Panc1 (cell line): ENCODE measurements around the gene NCAM1.

Experiments used
- SIN3A ChIP-seq: IDR thresholded peaks from 2 replicates; pipeline ENCODE4 v1.6.1; 2012; ENCODE audit warnings: low read depth, mild to moderate bottlenecking, low read length, moderate library complexity, borderline replicate concordance; ENCODE audit not compliant: insufficient read depth
- TF ChIP-seq, protein P1 (sequence below): fragments of 450-650 bp; IDR thresholded peaks from 2 replicates; pipeline ENCODE4 v1.5.1; 2017; ENCODE audit warnings: mild to moderate bottlenecking
- TF ChIP-seq, protein P2 (sequence below), 2 experiments: IDR thresholded peaks; 2 replicates each; pipeline ENCODE4 v1.6.1; 2011 to 2012; ENCODE audit warnings: low read depth in 2 of 2, control low read depth in 1 of 2, low read length in 1 of 2, mild to moderate bottlenecking in 1 of 2, moderate library complexity in 1 of 2; ENCODE audit not compliant: insufficient read depth in 1 of 2

DNA sequence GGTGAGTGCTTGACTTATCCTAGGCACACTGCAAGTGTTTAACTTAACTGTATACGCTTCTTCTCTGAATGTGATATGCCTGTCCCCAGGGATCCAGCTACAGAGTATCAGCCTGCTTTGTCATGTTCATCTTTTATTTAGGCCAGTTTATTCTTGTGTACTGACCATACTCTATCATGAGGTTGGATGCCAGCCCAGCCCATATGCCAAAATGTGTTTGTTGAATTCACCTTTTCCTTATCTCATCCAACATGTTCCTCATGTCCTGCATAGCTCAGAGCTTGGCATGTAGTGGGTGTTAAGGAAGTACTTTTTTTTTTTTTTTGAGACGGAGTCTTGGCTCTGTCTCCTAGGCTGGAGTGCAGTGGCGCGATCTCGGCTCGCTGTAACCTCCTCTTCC, 116.2 kb downstream of the NCAM1 start:
- TF ChIP-seq, protein P1, sequence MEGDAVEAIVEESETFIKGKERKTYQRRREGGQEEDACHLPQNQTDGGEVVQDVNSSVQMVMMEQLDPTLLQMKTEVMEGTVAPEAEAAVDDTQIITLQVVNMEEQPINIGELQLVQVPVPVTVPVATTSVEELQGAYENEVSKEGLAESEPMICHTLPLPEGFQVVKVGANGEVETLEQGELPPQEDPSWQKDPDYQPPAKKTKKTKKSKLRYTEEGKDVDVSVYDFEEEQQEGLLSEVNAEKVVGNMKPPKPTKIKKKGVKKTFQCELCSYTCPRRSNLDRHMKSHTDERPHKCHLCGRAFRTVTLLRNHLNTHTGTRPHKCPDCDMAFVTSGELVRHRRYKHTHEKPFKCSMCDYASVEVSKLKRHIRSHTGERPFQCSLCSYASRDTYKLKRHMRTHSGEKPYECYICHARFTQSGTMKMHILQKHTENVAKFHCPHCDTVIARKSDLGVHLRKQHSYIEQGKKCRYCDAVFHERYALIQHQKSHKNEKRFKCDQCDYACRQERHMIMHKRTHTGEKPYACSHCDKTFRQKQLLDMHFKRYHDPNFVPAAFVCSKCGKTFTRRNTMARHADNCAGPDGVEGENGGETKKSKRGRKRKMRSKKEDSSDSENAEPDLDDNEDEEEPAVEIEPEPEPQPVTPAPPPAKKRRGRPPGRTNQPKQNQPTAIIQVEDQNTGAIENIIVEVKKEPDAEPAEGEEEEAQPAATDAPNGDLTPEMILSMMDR, result no peak
- TF ChIP-seq SIN3A, result no peak
- TF ChIP-seq, protein P2, sequence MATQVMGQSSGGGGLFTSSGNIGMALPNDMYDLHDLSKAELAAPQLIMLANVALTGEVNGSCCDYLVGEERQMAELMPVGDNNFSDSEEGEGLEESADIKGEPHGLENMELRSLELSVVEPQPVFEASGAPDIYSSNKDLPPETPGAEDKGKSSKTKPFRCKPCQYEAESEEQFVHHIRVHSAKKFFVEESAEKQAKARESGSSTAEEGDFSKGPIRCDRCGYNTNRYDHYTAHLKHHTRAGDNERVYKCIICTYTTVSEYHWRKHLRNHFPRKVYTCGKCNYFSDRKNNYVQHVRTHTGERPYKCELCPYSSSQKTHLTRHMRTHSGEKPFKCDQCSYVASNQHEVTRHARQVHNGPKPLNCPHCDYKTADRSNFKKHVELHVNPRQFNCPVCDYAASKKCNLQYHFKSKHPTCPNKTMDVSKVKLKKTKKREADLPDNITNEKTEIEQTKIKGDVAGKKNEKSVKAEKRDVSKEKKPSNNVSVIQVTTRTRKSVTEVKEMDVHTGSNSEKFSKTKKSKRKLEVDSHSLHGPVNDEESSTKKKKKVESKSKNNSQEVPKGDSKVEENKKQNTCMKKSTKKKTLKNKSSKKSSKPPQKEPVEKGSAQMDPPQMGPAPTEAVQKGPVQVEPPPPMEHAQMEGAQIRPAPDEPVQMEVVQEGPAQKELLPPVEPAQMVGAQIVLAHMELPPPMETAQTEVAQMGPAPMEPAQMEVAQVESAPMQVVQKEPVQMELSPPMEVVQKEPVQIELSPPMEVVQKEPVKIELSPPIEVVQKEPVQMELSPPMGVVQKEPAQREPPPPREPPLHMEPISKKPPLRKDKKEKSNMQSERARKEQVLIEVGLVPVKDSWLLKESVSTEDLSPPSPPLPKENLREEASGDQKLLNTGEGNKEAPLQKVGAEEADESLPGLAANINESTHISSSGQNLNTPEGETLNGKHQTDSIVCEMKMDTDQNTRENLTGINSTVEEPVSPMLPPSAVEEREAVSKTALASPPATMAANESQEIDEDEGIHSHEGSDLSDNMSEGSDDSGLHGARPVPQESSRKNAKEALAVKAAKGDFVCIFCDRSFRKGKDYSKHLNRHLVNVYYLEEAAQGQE (IDR thresholded peaks at IDR 0.05; ENCODE audit: insufficient read depth in 1 of 2, low read depth in 2 of 2, low read length in 1 of 2), result no peak
